Adrenal gland (tissue), 12 donors: ENCODE data around the gene FAM20A. TPM values are rescaled to one million over a fixed set of nuclear protein-coding genes. Genes with fewer than 3 reads are reported as not detected.
"Not testable (repeated sequence)": the region's sequence is repeated elsewhere in the genome, so short reads cannot be mapped to it uniquely, and the experiment has no call there.

Source experiments
- DNase-seq, 7 donors: peaks; one replicate each; pipeline ENCODE4 v3.0.0-alpha.2; 2019 to 2020
- H3K27ac ChIP-seq, 5 donors: fragments of 200-600 bp; sonication (generic) in 4 of 5; 1 replicate in 3 of 5; 2 replicates in 2 of 5; pipeline versions ENCODE4 v1.5.1 to v1.8.0; 2016 to 2020; ENCODE audit warnings: mild to moderate bottlenecking in 1 of 5
- H3K27me3 ChIP-seq: fragments of 200-600 bp; 2 replicates; pipeline ENCODE4 v1.8.0; 2021
- H3K36me3 ChIP-seq, 2 donors: fragments of 200-600 bp; replicated peaks in 1 of 2; 1 replicate in 1 of 2; 2 replicates in 1 of 2; pipeline versions ENCODE4 v1.5.1 to v1.8.0; 2018 to 2022
- H3K4me1 ChIP-seq, 2 donors: fragments of 200-600 bp; replicated peaks in 1 of 2; 1 replicate in 1 of 2; 2 replicates in 1 of 2; pipeline versions ENCODE4 v1.5.1 to v1.8.0; 2018 to 2021
- H3K4me3 ChIP-seq, 4 donors: fragments of 200-600 bp; sonication (generic) in 3 of 4; one replicate each; pipeline ENCODE4 v1.5.1; 2016 to 2018
- H3K9me3 ChIP-seq, 3 donors: fragments of 200-600 bp; sonication (generic) in 1 of 3; replicated peaks in 1 of 3; 1 replicate in 2 of 3; 2 replicates in 1 of 3; pipeline versions ENCODE4 v1.5.1 to v1.8.0; 2016 to 2021
- CTCF ChIP-seq, 6 experiments: fragments of 450-650 bp in 4 of 6; fragments of 200-600 bp in 2 of 6; sonication (generic) in 1 of 6; IDR thresholded peaks; 1 replicate in 5 of 6; 2 replicates in 1 of 6; pipeline versions ENCODE4 v1.5.1 to v1.8.0; 2016 to 2021; ENCODE audit warnings: antibody characterized with exemption in 6 of 6, mild to moderate bottlenecking in 2 of 6, moderate library complexity in 1 of 6
- POLR2A ChIP-seq, 2 donors: fragments of 450-650 bp; IDR thresholded peaks; one replicate each; pipeline ENCODE4 v1.6.1; 2017; ENCODE audit warnings: antibody characterized with exemption in 2 of 2, mild to moderate bottlenecking in 2 of 2, moderate library complexity in 1 of 2
- WGBS, 4 donors: extraction: QIAGEN DNeasy Blood & Tissue Kit in 2 of 4; methylation state at CpG; one replicate each; pipeline versions ENCODE4 v1.1.5 to v1.1.7; 2013 to 2017; 5-methylcytosine and 5-hydroxymethylcytosine counted together
- intact Hi-C, 2 donors: fragments of 100-400 bp; cut with DNase I; formaldehyde crosslinking; loops; one replicate each; pipeline versions ENCODE4 v1.14.1 to v1.15.0; 2022 to 2023
- polyA plus RNA-seq, 3 donors: library from polyadenylated mRNA; stranded (reverse); fragments of 200-250 nt in 2 of 3; fragments of 350-450 nt in 1 of 3; fragmentation: Illumina TruSeq in 1 of 3; extraction: RNeasy Lipid Tissue Mini Kit (QIAGEN cat#74804) in 1 of 3; gene quantifications; one replicate each; pipeline ENCODE4 v1.2.3, GENCODE V29; 2013 to 2014
- total RNA-seq, 9 donors: library from RNA; depleted of rRNA in 4 of 9; stranded (reverse); fragments of >200 nt in 4 of 9; fragments of 120-200 nt in 1 of 9; fragmentation: NEBNext Ultra II Directional in 1 of 9; extraction: Animal tissue kit (Norgen Biotek cat#: 25700) in 1 of 9; gene quantifications; one replicate each; pipeline versions ENCODE4 v1.1.0 to v1.2.4, GENCODE V29; 2013 to 2023
- donor health status: healthy with polysubstance abuse.
- donor health status: Bipolar disorder and iron deficiency.
- donor health status: DM: yes; HTN: yes; CAD: no.
- donor health status: DM: no; HTN: no; CAD: no.
- donor health status: DM: no; HTN: no; CAD: no.
- donor health status: DM: yes; HTN: yes; CAD: no.

The FAM20A gene
- total and polyA plus RNA-seq, 12 donors: 0.67 to 25.9 (median 8.1) TPM

- no peaks in the 10 kb centered on the region for H3K36me3 ChIP-seq
- 1 to 5% (median 3%) methylated on average over 3 of the region's 3 CpGs for WGBS, 4 donors
- peaks cover 14 to 26% of the 10 kb centered on the region in 2 donors for H3K4me1 ChIP-seq
- H3K4me3 ChIP-seq: peak overlapping the region in 1 of 4 donors; percentile 14
- no peak for TF ChIP-seq POLR2A (IDR thresholded peaks at IDR 0.05)
- no peak for TF ChIP-seq CTCF (IDR thresholded peaks at IDR 0.05)
- no peaks in the 10 kb centered on the region for H3K9me3 ChIP-seq
- intact Hi-C loops: no loop called here
- peak in 3 of 7 donors; percentile 35 to 60 (median 51) for DNase-seq
- peak overlapping the region in 3 of 5 donors; percentile 21 to 67 (median 65) for H3K27ac ChIP-seq
- H3K27me3 ChIP-seq: no peaks in the 10 kb centered on the region
Measured at GRCh38 chr17:68497885-68498319, 103.3 kb downstream of the FAM20A start.

GRCh38 chr17:68495081-68495480 lies 106.1 kb downstream of the FAM20A start:
- Histone ChIP-seq H3K4me1 (peaks cover 32 to 44% of the 10 kb centered on the region in 2 donors), H3K27me3 (no peaks in the 10 kb centered on the region), H3K27ac (no peak overlapping the region), H3K36me3 (no peaks in the 10 kb centered on the region), H3K9me3 (no peaks in the 10 kb centered on the region), H3K4me3 (no peak overlapping the region)
- no peak for DNase-seq
- intact Hi-C loops: no loop called here
- no peak for TF ChIP-seq CTCF (IDR thresholded peaks at IDR 0.05)
- TF ChIP-seq POLR2A (IDR thresholded peaks at IDR 0.05): no peak
- 82 to 88% (median 85%) methylated on average over 4 of the region's 4 CpGs for WGBS, 4 donors

DNA sequence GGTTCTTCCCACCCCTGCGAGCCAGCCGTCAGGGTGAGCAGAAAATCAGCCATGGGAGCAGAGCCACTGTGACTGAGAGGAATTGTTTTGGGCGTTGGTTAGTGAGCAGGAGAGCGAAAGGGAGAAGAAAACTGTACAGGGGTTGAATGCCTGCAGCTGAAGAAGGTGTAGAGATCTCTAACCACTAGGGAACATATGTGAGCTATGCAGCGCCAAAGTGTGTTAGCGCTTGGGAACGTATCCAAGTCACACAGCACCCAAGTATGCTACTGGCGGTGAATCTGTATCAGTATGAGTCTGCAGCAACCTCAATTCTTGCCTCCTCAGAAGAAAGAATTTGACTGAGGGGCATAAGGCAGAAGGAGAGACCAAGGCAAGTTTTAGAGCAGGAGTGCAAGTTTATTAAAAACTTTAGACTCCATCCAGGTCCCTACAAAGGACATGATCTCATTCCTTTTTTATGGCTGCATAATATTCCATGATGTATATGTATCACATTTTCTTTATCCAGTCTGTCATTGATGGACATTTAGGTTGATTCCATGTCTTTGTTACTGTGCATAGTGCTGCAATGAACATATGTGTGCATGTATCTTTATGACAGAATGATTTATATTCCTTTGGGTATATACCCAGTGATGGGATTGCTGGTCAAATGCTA lies 108.6 kb downstream of the FAM20A start:
- peak overlapping the region in 4 of 5 donors; percentile 24 to 58 (median 45) for H3K27ac ChIP-seq
- intact Hi-C loops, H3K36me3 ChIP-seq: not testable (repeated sequence)

DNA sequence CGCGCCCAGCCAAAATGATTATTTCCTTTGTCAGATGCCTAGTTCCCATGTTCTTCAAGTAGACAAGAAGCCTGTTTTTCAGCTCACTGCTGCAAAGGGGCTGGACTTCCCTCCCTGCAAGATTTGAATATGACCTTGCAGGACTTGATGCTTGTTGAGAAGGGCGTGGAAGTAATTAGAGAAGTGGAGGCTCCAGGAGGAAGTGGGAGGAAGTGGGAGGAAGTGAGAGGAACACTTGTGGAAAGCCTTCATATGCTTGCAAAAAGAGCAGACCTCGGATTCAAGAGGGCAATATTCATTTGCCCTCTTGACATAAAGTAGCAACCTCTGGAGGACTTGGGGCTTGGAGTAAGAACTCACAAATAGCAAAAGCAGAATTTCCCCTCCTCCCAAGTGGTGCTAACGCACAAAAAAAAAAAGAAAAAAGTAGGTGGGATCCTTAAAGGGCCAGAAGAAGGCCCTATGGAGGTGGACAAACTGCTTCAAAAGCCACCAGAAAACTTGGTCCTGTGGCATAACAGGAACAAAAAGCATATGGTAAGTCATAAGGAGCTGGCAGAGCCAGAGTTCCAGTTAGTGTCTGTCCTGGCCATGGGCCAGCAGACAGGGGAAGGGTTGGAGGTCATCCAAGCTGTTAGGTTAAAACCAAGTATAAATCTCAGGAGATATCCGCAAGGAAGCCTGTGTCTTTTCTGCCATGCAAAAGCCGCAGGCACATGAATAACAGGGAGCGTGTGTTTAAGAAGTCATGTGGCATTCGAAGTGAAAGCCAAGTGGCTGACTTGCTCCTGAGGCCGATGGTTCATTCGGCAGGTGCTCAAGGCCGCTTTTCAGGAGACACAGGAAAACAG lies 109.6 kb downstream of the FAM20A start:
- intact Hi-C loops: no loop called here
- Histone ChIP-seq H3K27me3 (no peaks in the 10 kb centered on the region), H3K9me3 (no peaks in the 10 kb centered on the region), H3K4me1 (peaks cover 27% of the 10 kb centered on the region in 2 donors), H3K36me3 (no peaks in the 10 kb centered on the region), H3K4me3 (peak overlapping the region in 1 of 4 donors; percentile 35), H3K27ac (peak overlapping the region in 4 of 5 donors; percentile 24 to 58 (median 45))
- peak; percentile 58 to 76 (median 67) for DNase-seq
- TF ChIP-seq POLR2A (IDR thresholded peaks at IDR 0.05) (no peak), CTCF (IDR thresholded peaks at IDR 0.05) (no peak)
- WGBS, 4 donors: 28 to 42% (median 29%) methylated on average over 12 of the region's 12 CpGs

More for the DNA sequence above, 108.6 kb downstream of the FAM20A start:
- 69 to 87% (median 74%) methylated on average over 7 to 8 of the region's 8 CpGs for WGBS, 4 donors
- Histone ChIP-seq H3K4me3 (peak overlapping the region in 1 of 4 donors; percentile 35), H3K4me1 (peaks cover 27 to 29% of the 10 kb centered on the region in 2 donors)
- not testable (repeated sequence) for H3K9me3 ChIP-seq, H3K27me3 ChIP-seq, DNase-seq
